GM12873 (cell line): ENCODE measurements around the gene ITPR2.

Source experiments
- TF ChIP-seq, protein P1 (sequence below): IDR thresholded peaks from 2 replicates; pipeline ENCODE4 v1.5.1; 2012; ENCODE audit warnings: low read depth, mild to moderate bottlenecking, moderate library complexity, low read length, control low read depth; ENCODE audit not compliant: insufficient read depth; ENCODE audit errors: missing control alignments

ITPR2 gene

DNA sequence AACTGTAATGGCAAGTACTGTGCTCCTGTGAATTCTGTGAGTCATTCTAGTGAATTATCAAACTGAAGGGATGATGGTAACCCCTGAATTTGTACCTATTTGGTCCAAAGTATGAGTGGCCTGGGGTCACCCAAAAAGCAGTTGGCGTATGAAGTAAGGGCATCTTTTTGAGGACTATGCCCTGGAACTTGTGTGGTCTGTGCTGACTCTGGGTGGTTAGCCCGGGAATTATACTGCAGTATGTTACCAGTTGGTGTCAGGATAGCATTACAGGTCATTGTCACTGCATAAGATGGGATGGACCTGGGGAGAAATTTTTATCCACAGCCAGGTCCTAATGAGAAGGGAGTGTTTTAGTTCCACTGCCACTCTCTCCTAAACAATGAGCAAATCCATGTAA lies 462.9 kb downstream of the ITPR2 start:
- TF ChIP-seq, protein P1, sequence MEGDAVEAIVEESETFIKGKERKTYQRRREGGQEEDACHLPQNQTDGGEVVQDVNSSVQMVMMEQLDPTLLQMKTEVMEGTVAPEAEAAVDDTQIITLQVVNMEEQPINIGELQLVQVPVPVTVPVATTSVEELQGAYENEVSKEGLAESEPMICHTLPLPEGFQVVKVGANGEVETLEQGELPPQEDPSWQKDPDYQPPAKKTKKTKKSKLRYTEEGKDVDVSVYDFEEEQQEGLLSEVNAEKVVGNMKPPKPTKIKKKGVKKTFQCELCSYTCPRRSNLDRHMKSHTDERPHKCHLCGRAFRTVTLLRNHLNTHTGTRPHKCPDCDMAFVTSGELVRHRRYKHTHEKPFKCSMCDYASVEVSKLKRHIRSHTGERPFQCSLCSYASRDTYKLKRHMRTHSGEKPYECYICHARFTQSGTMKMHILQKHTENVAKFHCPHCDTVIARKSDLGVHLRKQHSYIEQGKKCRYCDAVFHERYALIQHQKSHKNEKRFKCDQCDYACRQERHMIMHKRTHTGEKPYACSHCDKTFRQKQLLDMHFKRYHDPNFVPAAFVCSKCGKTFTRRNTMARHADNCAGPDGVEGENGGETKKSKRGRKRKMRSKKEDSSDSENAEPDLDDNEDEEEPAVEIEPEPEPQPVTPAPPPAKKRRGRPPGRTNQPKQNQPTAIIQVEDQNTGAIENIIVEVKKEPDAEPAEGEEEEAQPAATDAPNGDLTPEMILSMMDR = no peak

DNA sequence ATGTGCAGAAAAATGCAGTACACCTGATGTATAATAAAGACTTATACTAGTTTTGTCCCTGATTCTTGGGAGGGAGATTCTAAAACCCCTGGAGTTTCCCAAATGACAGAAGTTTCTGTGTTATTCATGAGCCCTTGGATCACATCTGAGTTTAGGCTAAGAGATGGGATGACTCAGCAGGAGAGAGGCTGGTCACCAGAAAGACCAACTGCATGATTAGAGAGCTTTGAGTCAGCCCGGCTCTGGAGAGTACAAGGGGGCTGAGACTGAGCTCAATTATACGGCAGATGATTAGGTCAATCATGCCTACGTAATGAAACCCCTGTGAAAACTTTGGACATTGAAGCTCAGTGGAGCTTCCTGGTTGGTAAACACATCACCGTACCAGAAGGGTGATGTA lies 463.4 kb downstream of the ITPR2 start:
- TF ChIP-seq, protein P1 = no peak

DNA sequence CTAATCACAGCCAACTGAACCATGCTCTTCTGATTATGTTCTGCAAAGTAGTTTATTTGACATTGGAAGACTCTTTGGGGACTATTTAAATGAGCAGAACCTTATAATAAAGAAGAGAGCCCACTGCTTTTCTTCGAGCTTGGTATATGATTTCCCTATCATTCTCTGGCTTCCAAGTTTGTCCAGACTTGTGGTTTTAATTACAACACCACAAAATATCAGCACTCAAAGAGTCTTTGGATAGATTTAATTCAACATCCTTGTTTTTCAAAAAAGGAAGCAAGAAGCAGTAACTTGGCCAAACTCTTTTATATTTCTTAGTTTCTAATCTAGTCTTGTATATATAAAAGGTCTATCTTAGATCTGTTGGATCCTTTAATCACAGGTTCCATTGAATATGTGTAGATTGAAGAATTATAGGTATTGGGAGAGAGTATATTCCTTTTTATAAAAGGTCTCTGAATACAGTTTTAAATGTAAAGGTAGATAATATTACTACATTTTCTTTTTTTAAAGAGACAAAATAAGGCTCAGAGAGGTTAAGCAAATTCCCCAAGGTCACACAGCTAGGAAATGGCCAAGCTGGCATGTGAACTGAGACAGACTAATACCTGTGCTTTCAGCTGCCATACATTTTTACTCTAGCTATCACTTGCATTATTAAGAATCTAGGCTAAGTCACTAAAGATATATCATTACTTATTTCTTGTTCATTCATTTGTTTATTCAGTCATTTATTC lies 464.8 kb downstream of the ITPR2 start:
- TF ChIP-seq, protein P1 = no peak

DNA sequence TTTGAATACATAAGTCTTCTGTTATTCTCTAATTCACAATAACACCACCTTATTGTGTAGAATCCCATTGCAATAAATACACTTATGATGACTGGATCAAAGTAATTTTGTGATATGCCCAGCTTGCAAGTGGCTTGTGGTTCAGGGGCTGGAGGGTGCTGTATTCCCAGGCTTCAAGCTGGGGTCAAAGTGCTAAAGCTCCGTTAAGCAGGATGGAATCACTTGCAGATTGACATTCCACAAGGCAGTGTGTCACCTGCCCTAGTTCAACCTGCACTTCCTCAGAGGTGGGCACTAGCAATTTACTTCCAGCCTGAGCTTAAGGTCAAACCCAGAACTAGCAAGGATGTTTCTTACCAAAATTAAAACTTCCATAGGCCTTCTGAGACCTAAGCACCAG lies 471.0 kb downstream of the ITPR2 start:
- TF ChIP-seq, protein P1 = no peak

DNA sequence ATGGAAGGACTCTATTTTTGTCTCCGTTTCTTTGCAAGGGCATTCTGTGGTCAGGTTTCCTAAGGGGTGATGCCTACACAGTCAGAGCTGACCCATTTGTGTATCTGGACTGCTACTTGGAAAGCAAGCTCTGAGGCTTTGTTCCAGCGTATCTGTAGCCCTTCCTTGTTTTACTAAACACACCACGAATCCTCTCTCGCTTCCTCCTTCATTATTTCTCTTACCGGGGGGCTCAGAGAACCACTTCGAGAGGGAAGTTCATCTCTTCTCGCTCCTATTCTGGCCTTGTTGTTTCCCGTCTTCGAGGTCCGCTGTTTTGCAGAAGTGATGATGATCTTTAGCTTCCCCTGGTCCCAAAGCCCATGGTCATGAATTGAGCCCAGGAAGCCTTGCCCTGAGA lies 472.9 kb downstream of the ITPR2 start:
- TF ChIP-seq, protein P1 = no peak

DNA sequence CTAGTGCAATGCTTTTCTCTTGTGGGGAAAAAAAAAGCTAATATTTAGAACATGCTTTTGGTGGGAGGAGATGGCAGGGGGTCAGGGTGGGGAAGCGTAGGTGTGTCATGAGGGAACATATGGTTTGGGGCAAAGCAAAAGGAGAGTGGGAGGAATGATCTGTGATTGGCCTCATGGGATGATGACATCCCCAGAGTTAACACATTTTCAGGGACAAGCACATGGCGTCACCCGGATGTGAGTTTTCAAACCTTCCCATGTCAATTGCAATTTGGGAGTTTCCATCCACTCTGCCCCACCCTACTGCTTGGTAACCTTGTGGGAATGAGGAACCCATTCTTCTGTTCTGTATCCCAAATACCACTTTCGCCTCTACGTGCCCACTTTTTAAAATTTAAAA lies 473.4 kb downstream of the ITPR2 start:
- TF ChIP-seq, protein P1 = no peak

DNA sequence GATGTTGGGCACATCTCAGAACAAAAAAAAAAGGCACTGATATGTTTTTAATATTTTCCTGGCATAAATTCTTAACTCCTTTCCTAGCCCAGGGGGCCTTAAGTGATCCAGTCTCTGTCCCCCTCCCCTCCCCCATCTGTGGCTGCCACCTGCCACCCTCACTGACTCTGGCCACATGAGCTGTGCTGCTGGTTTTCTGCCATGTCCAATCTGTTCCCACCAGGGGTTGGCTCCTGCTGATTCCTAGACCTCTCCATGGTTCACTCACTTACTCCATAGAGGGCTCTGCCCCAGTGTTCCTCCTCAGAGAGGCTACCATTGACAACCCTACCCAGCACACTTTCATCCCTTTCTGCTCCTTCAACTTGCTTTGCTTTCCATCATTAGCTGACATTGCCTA lies 474.3 kb downstream of the ITPR2 start:
- TF ChIP-seq, protein P1 = no peak
